ENCODE measurements around the gene HSD17B4.

Gene HSD17B4

GRCh38 chr5:119527351-119527750 lies 75.1 kb downstream of the HSD17B4 start:
- WGBS, 2 experiments (ENCODE audit: insufficient coverage in 2 of 2), result no CpG with 5 or more reads among the region's 1 CpG
- H3K4me3 ChIP-seq (ENCODE audit: extremely low read depth, insufficient read depth, low read length, poor library complexity, severe bottlenecking), result no peak overlapping the region
- no peak overlapping the region for H3K27ac ChIP-seq (ENCODE audit: low read depth, low read length, severe bottlenecking)
- no peaks in the 10 kb centered on the region for H3K4me1 ChIP-seq (ENCODE audit: control insufficient read depth, insufficient read depth, low read length, poor library complexity, severe bottlenecking)
- no peaks in the 10 kb centered on the region for H3K36me3 ChIP-seq (ENCODE audit: control insufficient read depth, insufficient read depth, low read length)
- no peaks in the 10 kb centered on the region for H3K9me3 ChIP-seq (ENCODE audit: control insufficient read depth, low read length)

GRCh38 chr5:119529811-119530210 lies 77.5 kb downstream of the HSD17B4 start:
- Histone ChIP-seq H3K36me3 (ENCODE audit: control insufficient read depth, insufficient read depth, low read length) (no peaks in the 10 kb centered on the region), H3K4me3 (ENCODE audit: extremely low read depth, insufficient read depth, low read length, poor library complexity, severe bottlenecking) (no peak overlapping the region), H3K9me3 (ENCODE audit: control insufficient read depth, low read length) (no peaks in the 10 kb centered on the region), H3K4me1 (ENCODE audit: control insufficient read depth, insufficient read depth, low read length, poor library complexity, severe bottlenecking) (no peaks in the 10 kb centered on the region), H3K27ac (ENCODE audit: low read depth, low read length, severe bottlenecking) (no peak overlapping the region)
- no CpG with 5 or more reads among the region's 2 CpGs for WGBS, 2 experiments (ENCODE audit: insufficient coverage in 2 of 2)

GRCh38 chr5:119532637-119533036 lies 80.3 kb downstream of the HSD17B4 start:
- Histone ChIP-seq H3K4me3 (ENCODE audit: extremely low read depth, insufficient read depth, low read length, poor library complexity, severe bottlenecking) (no peak overlapping the region), H3K9me3 (ENCODE audit: control insufficient read depth, low read length) (no peaks in the 10 kb centered on the region), H3K36me3 (ENCODE audit: control insufficient read depth, insufficient read depth, low read length) (no peaks in the 10 kb centered on the region), H3K4me1 (ENCODE audit: control insufficient read depth, insufficient read depth, low read length, poor library complexity, severe bottlenecking) (no peaks in the 10 kb centered on the region), H3K27ac (ENCODE audit: low read depth, low read length, severe bottlenecking) (no peak overlapping the region)
- WGBS, 2 experiments (ENCODE audit: insufficient coverage in 2 of 2), result no CpG with 5 or more reads among the region's 3 CpGs

GRCh38 chr5:119537704-119538103 lies 85.4 kb downstream of the HSD17B4 start:
- H3K36me3 ChIP-seq (ENCODE audit: control insufficient read depth, insufficient read depth, low read length), result peaks cover 5% of the 10 kb centered on the region
- H3K9me3 ChIP-seq (ENCODE audit: control insufficient read depth, low read length), result no peaks in the 10 kb centered on the region
- H3K27ac ChIP-seq (ENCODE audit: low read depth, low read length, severe bottlenecking), result no peak overlapping the region
- no peak overlapping the region for H3K4me3 ChIP-seq (ENCODE audit: extremely low read depth, insufficient read depth, low read length, poor library complexity, severe bottlenecking)
- H3K4me1 ChIP-seq (ENCODE audit: control insufficient read depth, insufficient read depth, low read length, poor library complexity, severe bottlenecking), result no peaks in the 10 kb centered on the region
- WGBS, 2 experiments (ENCODE audit: insufficient coverage in 2 of 2), result 95 to 100% methylated on average over 2 of the region's 2 CpGs

GRCh38 chr5:119541716-119542115 lies 89.4 kb downstream of the HSD17B4 start:
- Histone ChIP-seq H3K4me1 (ENCODE audit: control insufficient read depth, insufficient read depth, low read length, poor library complexity, severe bottlenecking) (no peaks in the 10 kb centered on the region), H3K27ac (ENCODE audit: low read depth, low read length, severe bottlenecking) (no peak overlapping the region), H3K4me3 (ENCODE audit: extremely low read depth, insufficient read depth, low read length, poor library complexity, severe bottlenecking) (no peak overlapping the region), H3K36me3 (ENCODE audit: control insufficient read depth, insufficient read depth, low read length) (peaks cover 5% of the 10 kb centered on the region), H3K9me3 (ENCODE audit: control insufficient read depth, low read length) (no peaks in the 10 kb centered on the region)
- whole genome bisulfite sequencing, 2 experiments (ENCODE audit: insufficient coverage in 2 of 2), result 100% methylated on average over 1 of the region's 1 CpG; no CpG with 5 or more reads in 1 of the 2 experiments

GRCh38 chr5:119551819-119552218 lies 99.5 kb downstream of the HSD17B4 start:
- Histone ChIP-seq H3K4me3 (ENCODE audit: extremely low read depth, insufficient read depth, low read length, poor library complexity, severe bottlenecking) (no peak overlapping the region), H3K4me1 (ENCODE audit: control insufficient read depth, insufficient read depth, low read length, poor library complexity, severe bottlenecking) (no peaks in the 10 kb centered on the region), H3K36me3 (ENCODE audit: control insufficient read depth, insufficient read depth, low read length) (no peaks in the 10 kb centered on the region), H3K9me3 (ENCODE audit: control insufficient read depth, low read length) (no peaks in the 10 kb centered on the region), H3K27ac (ENCODE audit: low read depth, low read length, severe bottlenecking) (no peak overlapping the region)
- WGBS, 2 experiments (ENCODE audit: insufficient coverage in 2 of 2), result 100% methylated on average over 2 of the region's 4 CpGs; no CpG with 5 or more reads in 1 of the 2 experiments

- Histone ChIP-seq H3K9me3 (ENCODE audit: control insufficient read depth, low read length) (no peaks in the 10 kb centered on the region), H3K27ac (ENCODE audit: low read depth, low read length, severe bottlenecking) (no peak overlapping the region), H3K36me3 (ENCODE audit: control insufficient read depth, insufficient read depth, low read length) (no peaks in the 10 kb centered on the region), H3K4me3 (ENCODE audit: extremely low read depth, insufficient read depth, low read length, poor library complexity, severe bottlenecking) (no peak overlapping the region), H3K4me1 (ENCODE audit: control insufficient read depth, insufficient read depth, low read length, poor library complexity, severe bottlenecking) (no peaks in the 10 kb centered on the region)
- no CpG with 5 or more reads among the region's 2 CpGs for WGBS, 2 experiments (ENCODE audit: insufficient coverage in 2 of 2)
These were observed 102.3 kb downstream of the HSD17B4 start for GRCh38 chr5:119554597-119554996.

GRCh38 chr5:119570910-119571309 lies 118.6 kb downstream of the HSD17B4 start:
- no peaks in the 10 kb centered on the region for H3K9me3 ChIP-seq (ENCODE audit: control insufficient read depth, low read length)
- H3K27ac ChIP-seq (ENCODE audit: low read depth, low read length, severe bottlenecking), result no peak overlapping the region
- no peaks in the 10 kb centered on the region for H3K36me3 ChIP-seq (ENCODE audit: control insufficient read depth, insufficient read depth, low read length)
- no peak overlapping the region for H3K4me3 ChIP-seq (ENCODE audit: extremely low read depth, insufficient read depth, low read length, poor library complexity, severe bottlenecking)
- no peaks in the 10 kb centered on the region for H3K4me1 ChIP-seq (ENCODE audit: control insufficient read depth, insufficient read depth, low read length, poor library complexity, severe bottlenecking)

- Histone ChIP-seq H3K27ac (ENCODE audit: low read depth, low read length, severe bottlenecking) (no peak overlapping the region), H3K9me3 (ENCODE audit: control insufficient read depth, low read length) (no peaks in the 10 kb centered on the region), H3K36me3 (ENCODE audit: control insufficient read depth, insufficient read depth, low read length) (no peaks in the 10 kb centered on the region), H3K4me3 (ENCODE audit: extremely low read depth, insufficient read depth, low read length, poor library complexity, severe bottlenecking) (no peak overlapping the region), H3K4me1 (ENCODE audit: control insufficient read depth, insufficient read depth, low read length, poor library complexity, severe bottlenecking) (no peaks in the 10 kb centered on the region)
- WGBS, 2 experiments (ENCODE audit: insufficient coverage in 2 of 2), result no CpG with 5 or more reads among the region's 3 CpGs
These were observed 126.6 kb downstream of the HSD17B4 start for GRCh38 chr5:119578937-119579336.

GRCh38 chr5:119582987-119583386 lies 130.7 kb downstream of the HSD17B4 start:
- H3K9me3 ChIP-seq (ENCODE audit: control insufficient read depth, low read length), result no peaks in the 10 kb centered on the region
- H3K36me3 ChIP-seq (ENCODE audit: control insufficient read depth, insufficient read depth, low read length), result no peaks in the 10 kb centered on the region
- H3K4me1 ChIP-seq (ENCODE audit: control insufficient read depth, insufficient read depth, low read length, poor library complexity, severe bottlenecking), result no peaks in the 10 kb centered on the region
- no peak overlapping the region for H3K4me3 ChIP-seq (ENCODE audit: extremely low read depth, insufficient read depth, low read length, poor library complexity, severe bottlenecking)
- 33% methylated on average over 1 of the region's 1 CpG; no CpG with 5 or more reads in 1 of the 2 experiments for WGBS, 2 experiments (ENCODE audit: insufficient coverage in 2 of 2)
- H3K27ac ChIP-seq (ENCODE audit: low read depth, low read length, severe bottlenecking), result no peak overlapping the region

GRCh38 chr5:119583684-119584083 lies 131.4 kb downstream of the HSD17B4 start:
- 92% methylated on average over 2 of the region's 3 CpGs; no CpG with 5 or more reads in 1 of the 2 experiments for WGBS, 2 experiments (ENCODE audit: insufficient coverage in 2 of 2)
- Histone ChIP-seq H3K36me3 (ENCODE audit: control insufficient read depth, insufficient read depth, low read length) (no peaks in the 10 kb centered on the region), H3K27ac (ENCODE audit: low read depth, low read length, severe bottlenecking) (no peak overlapping the region), H3K4me3 (ENCODE audit: extremely low read depth, insufficient read depth, low read length, poor library complexity, severe bottlenecking) (no peak overlapping the region), H3K4me1 (ENCODE audit: control insufficient read depth, insufficient read depth, low read length, poor library complexity, severe bottlenecking) (no peaks in the 10 kb centered on the region), H3K9me3 (ENCODE audit: control insufficient read depth, low read length) (no peaks in the 10 kb centered on the region)

Data from mesodermal cell (in vitro differentiated cells).